GM12891 (cell line): ENCODE results near the gene STK39.

ENCODE experiments used
- POLR2A ChIP-seq: IDR thresholded peaks from 2 replicates; pipeline ENCODE4 v1.6.1; 2011; ENCODE audit warnings: low read depth, low read length, control low read depth
- POLR2AphosphoS5 ChIP-seq: IDR thresholded peaks from 2 replicates; pipeline ENCODE4 v1.6.1; 2011; ENCODE audit warnings: low read depth, low read length, control low read depth
- POU2F2 ChIP-seq: IDR thresholded peaks from 2 replicates; pipeline ENCODE4 v1.6.1; 2011; ENCODE audit warnings: low read depth, mild to moderate bottlenecking, control low read depth, low read length, moderate library complexity
- TAF1 ChIP-seq: IDR thresholded peaks from 2 replicates; pipeline ENCODE4 v1.6.1; 2011; ENCODE audit warnings: low read depth, low read length, control low read depth

GRCh38 chr2:168241746-168242145, 5.6 kb downstream of the STK39 start:
- TF ChIP-seq POLR2A (no peak), POLR2AphosphoS5 (no peak), TAF1 (no peak), POU2F2 (no peak)
